HG03460 (cell line): ENCODE results near the gene KANSL3.

Source experiments
- ATAC-seq: cut with Tn5 transposase; IDR thresholded peaks from one replicate; pipeline ENCODE4 v1.9.1; 2021; ENCODE audit not compliant: unreplicated experiment

Gene KANSL3

GRCh38 chr2:96608469-96609455, 29.4 kb downstream of the KANSL3 start:
- no peak for ATAC-seq

DNA sequence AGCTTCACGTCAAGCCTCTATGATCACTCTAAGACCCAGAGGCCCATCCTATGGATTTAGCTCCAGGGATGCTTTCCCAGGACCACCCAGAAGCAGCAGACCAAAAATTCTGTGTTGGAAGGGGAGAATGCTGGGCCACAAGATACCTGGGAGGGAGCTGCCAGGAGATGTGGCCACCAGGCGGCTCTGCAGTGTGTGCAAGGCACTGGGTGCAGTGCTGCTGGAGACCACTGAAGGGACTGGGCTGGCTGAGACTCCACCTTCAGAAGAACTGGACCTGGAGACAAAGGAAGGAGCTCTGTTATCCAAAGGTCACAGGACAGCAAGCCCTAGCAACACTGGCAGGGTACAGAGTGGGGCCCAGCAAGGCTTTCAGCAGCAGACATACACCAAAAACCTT, 34.0 kb downstream of the KANSL3 start:
- ATAC-seq, result no peak

DNA sequence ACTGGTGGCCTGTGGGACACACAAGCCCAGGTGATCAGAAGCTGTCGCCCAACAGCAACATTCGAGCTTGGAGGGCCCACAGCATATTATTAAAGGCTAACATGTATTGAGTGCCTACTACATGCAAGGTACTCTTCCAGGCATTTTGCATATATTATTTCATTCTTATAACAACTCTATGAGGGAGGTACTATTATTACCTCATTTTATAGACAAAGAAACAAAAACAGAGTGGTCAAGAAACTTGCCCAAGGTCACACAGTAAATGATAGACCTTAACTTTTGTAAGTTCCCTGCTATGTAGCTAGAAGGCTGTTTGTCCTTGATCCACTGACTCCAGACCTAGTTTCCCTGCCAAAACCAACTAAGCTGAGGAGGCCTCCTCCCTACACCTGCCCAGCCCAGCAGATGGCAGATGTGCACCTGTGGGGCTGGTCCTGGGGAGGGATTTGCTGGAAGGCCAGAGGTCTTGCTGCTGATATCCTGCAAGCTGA, 35.7 kb downstream of the KANSL3 start:
- no peak for ATAC-seq

DNA sequence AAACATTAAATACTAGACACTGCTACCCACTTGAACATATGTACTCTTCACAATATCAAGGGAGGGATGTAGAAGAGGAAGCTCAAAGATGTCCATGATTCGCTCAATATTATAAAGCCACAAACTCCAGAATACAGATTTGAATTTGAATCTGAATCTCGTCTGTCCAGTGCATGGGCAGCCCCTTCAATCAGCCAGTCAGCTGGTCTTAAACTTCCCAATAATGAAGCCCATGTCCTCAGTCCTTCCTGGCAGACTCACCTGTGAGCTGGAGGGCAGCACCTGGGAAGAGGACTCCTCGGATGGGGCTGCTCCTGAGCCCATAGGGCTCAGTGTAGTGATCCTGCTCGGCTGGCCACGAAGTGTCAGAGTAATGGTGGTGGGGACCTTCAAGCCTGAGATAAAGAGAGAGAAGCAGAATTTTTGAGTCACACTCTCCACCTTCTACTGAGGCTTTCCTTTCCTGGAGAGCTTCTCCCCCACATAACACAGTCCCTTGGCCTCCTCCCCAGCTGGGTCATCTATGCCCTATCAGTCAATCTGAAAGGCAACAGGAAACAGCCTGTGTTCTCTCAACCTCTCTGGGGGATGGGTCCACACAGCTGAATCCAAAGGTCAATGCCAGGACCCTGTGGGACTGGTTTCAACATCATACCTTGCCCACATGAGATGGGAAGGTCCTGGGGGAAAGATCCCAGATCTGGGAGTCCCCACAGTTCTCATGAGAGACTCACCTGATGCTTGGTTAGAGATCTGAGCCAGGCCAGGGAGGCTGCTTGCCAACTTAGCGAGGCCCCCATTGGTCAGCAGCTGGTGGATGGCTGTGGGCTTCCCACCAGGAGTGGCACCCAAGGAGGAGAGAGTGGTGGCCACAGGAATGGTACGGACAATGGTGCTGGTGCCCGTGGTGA, 36.5 kb downstream of the KANSL3 start:
- ATAC-seq, result no peak

GRCh38 chr2:96599941-96600340, 38.2 kb downstream of the KANSL3 start:
- no peak for ATAC-seq

DNA sequence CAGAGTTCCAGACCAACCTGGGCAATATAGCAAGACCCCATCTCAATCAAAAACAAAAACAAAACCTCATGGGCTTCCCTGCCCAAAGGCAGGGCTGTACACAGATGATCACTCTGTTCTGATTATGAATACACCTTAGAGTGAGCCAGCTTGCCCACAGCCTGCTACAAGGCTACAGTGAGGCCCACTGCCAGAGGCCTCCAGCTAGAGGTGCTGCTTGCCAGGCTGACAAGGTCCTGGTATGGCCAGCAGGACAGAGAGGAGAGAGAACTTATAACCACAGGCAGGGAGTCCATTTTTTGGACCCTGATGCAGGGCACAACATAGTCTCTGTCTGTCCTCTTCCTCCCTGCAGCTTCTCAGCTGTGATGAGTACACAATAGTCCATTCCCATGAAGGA, 41.5 kb downstream of the KANSL3 start:
- ATAC-seq, result no peak

GRCh38 chr2:96594691-96595152, 43.4 kb downstream of the KANSL3 start:
- no peak for ATAC-seq

DNA sequence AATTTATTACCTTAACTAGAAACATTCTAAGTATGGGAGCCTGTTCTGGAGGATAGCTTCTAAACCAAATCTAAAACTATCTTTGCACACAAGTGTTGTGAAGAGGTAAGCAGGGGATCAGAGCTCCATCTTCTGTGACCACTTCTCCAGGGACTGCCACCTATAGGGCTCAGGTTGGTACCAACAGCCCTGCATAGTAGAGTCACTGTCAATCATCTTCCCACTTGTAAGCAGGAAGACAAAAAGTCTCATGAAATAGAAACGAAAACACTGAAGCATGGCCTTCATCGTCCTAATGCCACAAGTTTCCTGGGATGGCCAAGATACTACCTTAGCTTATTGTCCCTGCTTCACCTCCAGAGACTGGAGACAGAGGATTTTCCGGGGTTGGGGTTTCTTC, 43.8 kb downstream of the KANSL3 start:
- no peak for ATAC-seq

DNA sequence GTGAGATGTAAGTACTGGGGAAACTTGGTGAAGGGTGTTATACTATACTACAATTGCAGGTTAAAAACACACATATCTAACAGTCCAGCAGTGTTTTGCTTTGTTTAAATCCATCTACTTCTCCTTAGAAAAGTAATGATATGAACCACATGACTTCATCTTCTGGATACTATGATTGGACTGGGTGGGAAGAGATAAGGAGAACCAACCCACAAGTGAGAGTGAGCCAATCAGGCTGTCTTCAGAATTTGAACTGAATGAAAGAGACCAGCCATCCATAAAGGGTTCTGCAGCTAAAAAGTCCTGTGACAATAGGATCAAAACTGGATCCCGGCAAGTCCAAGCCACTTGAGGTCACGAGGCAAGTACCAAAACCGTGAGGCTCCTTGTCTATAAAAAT, 46.6 kb downstream of the KANSL3 start:
- no peak for ATAC-seq

- no peak for ATAC-seq
These were observed 47.1 kb downstream of the KANSL3 start for GRCh38 chr2:96591054-96591453.

GRCh38 chr2:96587843-96588242, 50.3 kb downstream of the KANSL3 start:
- ATAC-seq, result no peak

GRCh38 chr2:96584017-96584416, 54.1 kb downstream of the KANSL3 start:
- ATAC-seq, result no peak

- ATAC-seq, result no peak
These were observed 57.3 kb downstream of the KANSL3 start for GRCh38 chr2:96580771-96581170.

DNA sequence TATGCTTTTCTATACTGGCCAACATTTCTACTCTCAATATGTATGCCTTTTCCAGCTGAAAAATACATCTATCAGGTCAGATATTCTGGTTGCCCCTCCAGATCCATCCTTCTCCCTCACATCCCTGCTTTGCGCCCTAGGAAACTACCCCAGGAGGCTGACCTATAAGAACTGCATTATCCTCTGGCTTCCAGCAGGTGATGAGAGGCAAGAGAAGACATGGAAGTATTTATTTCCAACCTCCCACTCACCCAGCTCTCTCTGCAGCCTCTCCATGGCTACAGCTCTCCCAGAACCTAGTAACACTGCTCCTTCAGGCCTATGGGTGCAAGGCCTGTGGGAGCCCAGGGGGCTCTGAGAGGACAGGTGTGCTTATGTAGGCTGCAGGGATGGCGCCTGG, 58.7 kb downstream of the KANSL3 start:
- ATAC-seq, result no peak

DNA sequence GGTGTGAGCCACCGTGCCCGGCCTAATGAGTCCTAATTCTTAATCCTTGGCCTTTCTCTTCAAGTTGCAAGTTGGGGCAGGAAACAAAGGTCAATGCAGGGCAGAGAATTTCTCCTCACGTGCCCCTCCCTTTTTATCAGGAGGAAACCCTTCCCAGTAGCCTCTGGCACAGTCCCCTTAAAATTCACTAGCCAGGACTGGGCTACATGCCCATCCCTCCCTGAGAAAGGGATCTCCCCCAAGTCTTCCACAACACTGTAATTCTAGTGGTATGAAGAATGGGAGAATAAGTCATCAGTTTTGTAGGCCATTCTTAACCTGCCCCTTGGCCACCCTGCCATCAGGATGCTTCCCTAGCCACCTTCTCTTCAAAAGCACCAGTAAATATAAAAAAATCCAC, 59.4 kb downstream of the KANSL3 start:
- ATAC-seq, result no peak

GRCh38 chr2:96577501-96577900, 60.6 kb downstream of the KANSL3 start:
- no peak for ATAC-seq

DNA sequence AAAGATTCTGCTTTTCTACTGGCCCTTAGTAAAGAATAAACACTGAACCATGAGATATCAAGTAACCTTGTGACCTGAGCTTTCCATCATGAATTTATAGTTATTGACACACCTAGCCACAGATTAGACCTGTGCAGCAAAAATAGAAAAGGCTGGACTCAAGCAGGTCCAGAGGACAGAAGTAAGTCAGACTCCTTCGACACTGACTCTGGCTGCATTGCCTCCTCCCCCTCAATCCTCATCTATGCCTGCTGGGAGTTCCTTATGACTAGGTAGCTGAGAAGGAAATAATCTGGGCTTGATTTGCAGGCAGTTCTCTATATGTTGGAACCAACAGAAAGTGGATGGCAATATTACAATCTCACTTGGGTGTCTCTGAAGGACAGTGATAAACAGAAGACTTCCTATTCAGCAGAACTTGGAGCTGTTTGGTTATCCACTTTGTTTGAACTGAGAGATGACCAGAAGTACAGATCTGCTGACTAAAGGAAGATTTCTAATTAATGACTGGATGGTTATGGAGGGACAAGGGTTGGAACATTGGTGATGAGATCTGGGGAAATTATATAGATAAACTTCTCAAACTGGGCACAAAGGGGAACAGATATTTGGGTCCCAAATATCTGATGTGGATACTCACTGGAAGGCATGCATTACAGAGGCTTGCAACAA, 62.2 kb downstream of the KANSL3 start:
- no peak for ATAC-seq

- ATAC-seq, result no peak
These were observed 63.7 kb downstream of the KANSL3 start for GRCh38 chr2:96574364-96574763.

- no peak for ATAC-seq
These were observed 70.0 kb downstream of the KANSL3 start for GRCh38 chr2:96568094-96568493.

GRCh38 chr2:96565111-96565510, 73.0 kb downstream of the KANSL3 start:
- no peak for ATAC-seq

DNA sequence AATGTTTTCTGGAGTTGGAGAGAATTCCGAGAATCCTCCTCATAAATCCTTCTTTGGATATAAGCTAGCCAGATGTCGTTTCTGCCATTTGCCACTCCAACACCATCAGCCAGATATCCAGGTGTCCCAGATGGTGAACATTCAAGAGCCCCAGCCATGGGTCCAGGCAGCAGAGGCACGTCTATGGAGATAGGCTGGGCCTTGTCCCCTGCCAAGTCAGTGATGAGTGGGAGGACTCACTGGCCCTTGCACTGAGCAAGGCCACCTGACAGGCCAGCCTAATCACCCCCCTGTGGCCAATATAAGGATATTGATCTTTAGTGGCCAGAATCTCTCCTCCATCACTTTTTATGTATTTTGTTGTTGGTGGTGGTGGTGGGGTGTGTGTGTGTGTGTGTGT, 73.5 kb downstream of the KANSL3 start:
- ATAC-seq, result no peak
